Measurements from ENCODE around the gene SYT12. TPM values are rescaled to one million over a fixed set of nuclear protein-coding genes. Genes with fewer than 3 reads are reported as not detected.

Gene SYT12
- total RNA-seq, 1 experiment from 2014 or later: 1.9 TPM

GRCh38 chr11:67002297-67002913 is 20.5 kb upstream of the SYT12 start:
- Mint-ChIP-seq H3K36me3 (ENCODE audit: insufficient read depth in 1 of 3, low read depth in 3 of 3) (no peaks in the 10 kb centered on the region), H3K4me3 (peak overlapping the region; percentile 11 to 48; a peak in 4 of 5 replicates), H3K4me1 (peaks cover 31% of the 10 kb centered on the region in 2 experiments), H3K9me3 (no peaks in the 10 kb centered on the region), H3K27ac (peak overlapping the region; percentile 46 to 98 (median 96)), H3K27me3 (ENCODE audit: low read depth) (no peaks in the 10 kb centered on the region; the same call in none of the 2 replicates)
- Histone ChIP-seq H4K91ac (ENCODE audit: insufficient read length, low read depth, low read length) (no peak overlapping the region), H2BK5ac (ENCODE audit: insufficient read length, low read length) (no peak overlapping the region), H3T11ph (ENCODE audit: low read length) (no peak overlapping the region), H3K56ac (ENCODE audit: insufficient read length, low read depth, low read length) (no peak overlapping the region), H3K4me2 (ENCODE audit: insufficient read depth, insufficient read length, low read length) (peak overlapping the region; percentile 24), H3K14ac (ENCODE audit: insufficient read depth, low read length) (peak overlapping the region; percentile 85; the same call in 1 of the 2 replicates), H2AFZ (ENCODE audit: low read length) (no peak overlapping the region), H3K23me2 (ENCODE audit: insufficient read length, low read depth, low read length, poor library complexity, severe bottlenecking) (no peaks in the 10 kb centered on the region), H2BK20ac (ENCODE audit: low read depth, low read length, poor library complexity, severe bottlenecking) (no peak overlapping the region), H3K79me2 (ENCODE audit: insufficient read depth, low read length) (no peaks in the 10 kb centered on the region), H2BK120ac (ENCODE audit: low read depth, low read length, poor library complexity, severe bottlenecking) (no peak overlapping the region), H4K5ac (ENCODE audit: insufficient read length, low read depth, low read length) (no peak overlapping the region), H3K79me1 (ENCODE audit: insufficient read depth, low read depth, low read length, poor library complexity, severe bottlenecking) (no peaks in the 10 kb centered on the region), H3K23ac (ENCODE audit: insufficient read length, low read depth, low read length) (no peak overlapping the region), H3K9me3 (ENCODE audit: control insufficient read depth, low read depth, low read length) (no peaks in the 10 kb centered on the region), H3K18ac (ENCODE audit: insufficient read length, low read depth, low read length) (peak overlapping the region; percentile 43), H3K9ac (ENCODE audit: extremely low read depth, insufficient read length, low read length) (no peak overlapping the region), H2BK12ac (ENCODE audit: insufficient read length, low read depth, low read length) (no peak overlapping the region), H3K27me3 (ENCODE audit: insufficient read depth, low read length) (no peaks in the 10 kb centered on the region), H2AK5ac (ENCODE audit: insufficient read length, low read length) (no peak overlapping the region), H2BK15ac (ENCODE audit: low read depth, low read length) (no peak overlapping the region), H4K20me1 (ENCODE audit: control insufficient read depth, insufficient read depth, insufficient read length) (no peaks in the 10 kb centered on the region), H4K8ac (replicated peaks; ENCODE audit: insufficient read length, low read depth, low read length) (no peak overlapping the region), H3K27ac (ENCODE audit: insufficient read length, low read depth, low read length) (peak overlapping the region; percentile 40), H3K4me1 (ENCODE audit: insufficient read depth, low read length) (peaks cover 2% of the 10 kb centered on the region; the same call in 1 of the 2 replicates), H3K4ac (ENCODE audit: low read depth, low read length) (no peak overlapping the region)
- peak; percentile 75 for DNase-seq
- WGBS (ENCODE audit: extremely low coverage, insufficient read length, low lambda C conversion rate): no CpG with 5 or more reads among the region's 8 CpGs
- TF ChIP-seq, protein P1, sequence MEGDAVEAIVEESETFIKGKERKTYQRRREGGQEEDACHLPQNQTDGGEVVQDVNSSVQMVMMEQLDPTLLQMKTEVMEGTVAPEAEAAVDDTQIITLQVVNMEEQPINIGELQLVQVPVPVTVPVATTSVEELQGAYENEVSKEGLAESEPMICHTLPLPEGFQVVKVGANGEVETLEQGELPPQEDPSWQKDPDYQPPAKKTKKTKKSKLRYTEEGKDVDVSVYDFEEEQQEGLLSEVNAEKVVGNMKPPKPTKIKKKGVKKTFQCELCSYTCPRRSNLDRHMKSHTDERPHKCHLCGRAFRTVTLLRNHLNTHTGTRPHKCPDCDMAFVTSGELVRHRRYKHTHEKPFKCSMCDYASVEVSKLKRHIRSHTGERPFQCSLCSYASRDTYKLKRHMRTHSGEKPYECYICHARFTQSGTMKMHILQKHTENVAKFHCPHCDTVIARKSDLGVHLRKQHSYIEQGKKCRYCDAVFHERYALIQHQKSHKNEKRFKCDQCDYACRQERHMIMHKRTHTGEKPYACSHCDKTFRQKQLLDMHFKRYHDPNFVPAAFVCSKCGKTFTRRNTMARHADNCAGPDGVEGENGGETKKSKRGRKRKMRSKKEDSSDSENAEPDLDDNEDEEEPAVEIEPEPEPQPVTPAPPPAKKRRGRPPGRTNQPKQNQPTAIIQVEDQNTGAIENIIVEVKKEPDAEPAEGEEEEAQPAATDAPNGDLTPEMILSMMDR (conservative IDR thresholded peaks at IDR 0.05): no peak
